GM18873 (cell line): ENCODE results near the gene MLLT6.

Experiments
- ATAC-seq: cut with Tn5 transposase; IDR thresholded peaks from one replicate; pipeline ENCODE4 v1.9.1; 2021; ENCODE audit warnings: mild to moderate bottlenecking, moderate library complexity, moderate number of reproducible peaks; ENCODE audit not compliant: unreplicated experiment, low FRiP score

MLLT6 gene

GRCh38 chr17:38740806-38741205 is 35.7 kb downstream of the MLLT6 start:
- ATAC-seq: no peak

GRCh38 chr17:38741461-38741860 is 36.4 kb downstream of the MLLT6 start:
- ATAC-seq: no peak

GRCh38 chr17:38741921-38742410 is 36.9 kb downstream of the MLLT6 start:
- no peak for ATAC-seq

GRCh38 chr17:38742411-38743308 is 37.6 kb downstream of the MLLT6 start:
- no peak for ATAC-seq

- ATAC-seq: no peak
Observed at GRCh38 chr17:38743556-38744171, 38.6 kb downstream of the MLLT6 start.

- ATAC-seq: no peak
Observed at GRCh38 chr17:38745545-38745944, 40.5 kb downstream of the MLLT6 start.

- no peak for ATAC-seq
Observed at GRCh38 chr17:38746004-38746848, 41.2 kb downstream of the MLLT6 start.

GRCh38 chr17:38746849-38747462 is 41.9 kb downstream of the MLLT6 start:
- no peak for ATAC-seq

GRCh38 chr17:38747463-38748148 is 42.5 kb downstream of the MLLT6 start:
- no peak for ATAC-seq

GRCh38 chr17:38748149-38748891 is 43.2 kb downstream of the MLLT6 start, which contains the start of gene PCGF2:
TSS of gene PCGF2 (minus strand) at chr17:38748336. CDS start at chr17:38740402, 7,934 bp downstream.
- no peak for ATAC-seq

- ATAC-seq: no peak
Observed at GRCh38 chr17:38748892-38749222, 43.8 kb downstream of the MLLT6 start.

GRCh38 chr17:38749223-38750043 is 44.4 kb downstream of the MLLT6 start:
- no peak for ATAC-seq

- no peak for ATAC-seq
Observed at GRCh38 chr17:38750044-38750311, 44.9 kb downstream of the MLLT6 start.

- ATAC-seq: no peak
Observed at GRCh38 chr17:38750312-38751121, 45.4 kb downstream of the MLLT6 start.

- no peak for ATAC-seq
Observed at GRCh38 chr17:38751144-38751807, 46.2 kb downstream of the MLLT6 start.

GRCh38 chr17:38751808-38752307 is 46.8 kb downstream of the MLLT6 start:
- peak; percentile 4 for ATAC-seq
